Upper lobe of left lung (tissue), 6 donors: ENCODE results near the gene MPV17L2. TPM values are rescaled to one million over a fixed set of nuclear protein-coding genes. Genes with fewer than 3 reads are reported as not detected.
A peak's percentile ranks its signal among the peaks of the same experiment; 100 is the strongest.

Source experiments
- ATAC-seq, 2 donors: fragments of 200-7000 bp; cut with Tn5 transposase; one replicate each; pipeline ENCODE4 v1.9.1; 2022; ENCODE audit warnings: mild to moderate bottlenecking in 2 of 2, moderate library complexity in 2 of 2; ENCODE audit not compliant: low FRiP score in 2 of 2
- DNase-seq, 2 donors: peaks; one replicate each; pipeline ENCODE4 v3.0.0-alpha.2; 2019 to 2020
- H3K27ac ChIP-seq, 4 donors: fragments of 200-600 bp; sonication (generic); one replicate each; pipeline ENCODE4 v1.5.1; 2016 to 2019
- H3K27me3 ChIP-seq, 4 donors: fragments of 200-600 bp; sonication (generic); one replicate each; pipeline ENCODE4 v1.5.1; 2017 to 2019
- H3K36me3 ChIP-seq, 4 donors: fragments of 200-600 bp; sonication (generic); one replicate each; pipeline ENCODE4 v1.5.1; 2016 to 2019
- H3K4me1 ChIP-seq, 4 donors: fragments of 200-600 bp; sonication (generic); one replicate each; pipeline ENCODE4 v1.5.1; 2018 to 2019
- H3K4me3 ChIP-seq, 4 donors: fragments of 200-600 bp; sonication (generic); one replicate each; pipeline ENCODE4 v1.5.1; 2017 to 2019; ENCODE audit warnings: mild to moderate bottlenecking in 2 of 4, moderate library complexity in 1 of 4
- H3K9me3 ChIP-seq, 4 donors: fragments of 200-600 bp; sonication (generic); one replicate each; pipeline ENCODE4 v1.5.1; 2018 to 2019
- CTCF ChIP-seq, 6 experiments: fragments of 450-650 bp in 4 of 6; fragments of 200-600 bp in 2 of 6; sonication (generic) in 2 of 6; IDR thresholded peaks; one replicate each; pipeline ENCODE4 v1.5.1; 2016 to 2019; ENCODE audit warnings: antibody characterized with exemption in 6 of 6
- EP300 ChIP-seq, 4 donors: sonication (generic); formaldehyde crosslinking; IDR thresholded peaks; one replicate each; pipeline ENCODE4 v1.5.1; 2017; ENCODE audit warnings: antibody characterized with exemption in 4 of 4, control low read depth in 2 of 4
- POLR2A ChIP-seq, 4 donors: fragments of 450-650 bp; IDR thresholded peaks; one replicate each; pipeline ENCODE4 v1.5.1; 2016 to 2017; ENCODE audit warnings: antibody characterized with exemption in 4 of 4, mild to moderate bottlenecking in 2 of 4
- POLR2AphosphoS5 ChIP-seq, 2 donors: sonication (generic); formaldehyde crosslinking; IDR thresholded peaks; one replicate each; pipeline ENCODE4 v1.5.1; 2017; ENCODE audit warnings: antibody characterized with exemption in 2 of 2
- WGBS, 2 donors: methylation state at CpG; one replicate each; pipeline ENCODE4 v1.1.5; 2017 to 2018; 5-methylcytosine and 5-hydroxymethylcytosine counted together
- total RNA-seq, 6 donors: library from RNA; depleted of rRNA in 4 of 6; stranded (reverse); fragments of >200 nt in 4 of 6; gene quantifications; one replicate each; pipeline versions ENCODE4 v1.1.0 to v1.2.1, GENCODE V29; 2016 to 2021
- donor health status: DM: no; HTN: no; CAD: no; lungs with moderate emphysema.
- donor health status: DM: no; HTN: yes; CAD: no; lungs with severe emphysema.

MPV17L2 gene
- total RNA-seq, 6 donors from 2014 or later = 10.7 to 18.8 (median 13.3) TPM

- no peak overlapping the region for H3K4me3 ChIP-seq
- no peaks in the 10 kb centered on the region for H3K9me3 ChIP-seq
- TF ChIP-seq POLR2A (IDR thresholded peaks at IDR 0.05) (peak in 1 of 4 donors; percentile 49), EP300 (IDR thresholded peaks at IDR 0.05) (no peak), CTCF (IDR thresholded peaks at IDR 0.05) (no peak), POLR2AphosphoS5 (IDR thresholded peaks at IDR 0.05) (no peak)
- no peak for DNase-seq
- H3K27me3 ChIP-seq = no peaks in the 10 kb centered on the region
- peak overlapping the region; percentile 51 to 91 (median 76) for H3K27ac ChIP-seq
- peaks cover 0 to 36% (median 15%) of the 10 kb centered on the region in 4 donors for H3K36me3 ChIP-seq
- no peak for ATAC-seq
- peaks cover 8 to 43% (median 25%) of the 10 kb centered on the region in 4 donors for H3K4me1 ChIP-seq
- 87 to 90% methylated on average over 7 to 8 of the region's 8 CpGs for WGBS, 2 donors
Observed at GRCh38 chr19:18171605-18172327, 21.3 kb upstream of the MPV17L2 start.

DNA sequence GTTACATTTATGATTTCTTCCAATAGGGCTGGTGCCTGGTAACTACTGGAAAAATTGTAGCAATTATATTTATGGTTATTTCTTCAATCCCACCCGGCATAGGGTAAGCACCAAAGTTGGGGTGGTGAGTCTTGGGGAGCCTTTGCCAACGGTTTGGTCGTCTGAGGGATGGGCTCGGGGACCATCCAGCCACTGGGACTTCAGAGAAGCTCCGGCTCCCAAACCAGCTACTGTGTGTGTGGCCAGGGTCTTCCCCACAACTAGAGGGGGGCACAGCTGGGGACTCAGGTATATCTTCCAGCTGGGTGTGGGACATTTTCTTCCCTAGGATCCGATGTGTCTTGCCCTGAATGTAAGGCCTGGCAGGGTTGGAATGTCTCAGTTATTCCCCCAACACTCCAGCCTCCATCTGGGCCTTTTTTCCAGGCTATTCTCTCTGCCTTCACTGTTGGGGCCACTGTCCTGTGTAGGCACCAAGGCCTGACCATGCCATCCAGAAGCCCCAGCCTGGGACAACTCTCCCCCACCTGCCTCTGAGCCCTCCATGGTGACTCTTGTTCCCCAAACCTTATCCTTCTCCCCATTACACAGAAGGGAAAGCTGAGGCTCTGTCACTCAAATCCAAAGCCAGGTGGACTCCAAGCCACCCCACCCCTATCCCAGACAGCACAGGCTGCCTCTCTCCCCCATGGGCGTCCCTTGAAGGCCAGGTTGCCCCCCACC, 20.5 kb upstream of the MPV17L2 start:
- 88 to 90% methylated on average over 3 to 7 of the region's 7 CpGs for WGBS, 2 donors
- no peaks in the 10 kb centered on the region for H3K9me3 ChIP-seq
- H3K4me3 ChIP-seq = no peak overlapping the region
- peak overlapping the region; percentile 48 to 91 (median 76) for H3K27ac ChIP-seq
- peaks cover 8 to 43% (median 25%) of the 10 kb centered on the region in 4 donors for H3K4me1 ChIP-seq
- TF ChIP-seq CTCF (IDR thresholded peaks at IDR 0.05) = no peak
- no peak for TF ChIP-seq POLR2A (IDR thresholded peaks at IDR 0.05)
- TF ChIP-seq EP300 (IDR thresholded peaks at IDR 0.05) = no peak
- no peaks in the 10 kb centered on the region for H3K27me3 ChIP-seq
- DNase-seq (no peak), ATAC-seq (no peak)
- peaks cover 0 to 36% (median 11%) of the 10 kb centered on the region in 4 donors for H3K36me3 ChIP-seq

GRCh38 chr19:18173054-18173571, 19.9 kb upstream of the MPV17L2 start:
- ATAC-seq = peak; percentile 57 to 74
- H3K4me1 ChIP-seq = peaks cover 8 to 43% (median 24%) of the 10 kb centered on the region in 4 donors
- peak overlapping the region in 3 of 4 donors; percentile 56 to 71 (median 62) for H3K4me3 ChIP-seq
- 26 to 63% methylated on average over 11 to 12 of the region's 18 CpGs for WGBS, 2 donors
- peak overlapping the region; percentile 69 to 91 (median 82) for H3K27ac ChIP-seq
- no peaks in the 10 kb centered on the region for H3K27me3 ChIP-seq
- H3K9me3 ChIP-seq = no peaks in the 10 kb centered on the region
- TF ChIP-seq EP300 (IDR thresholded peaks at IDR 0.05) (peak in 2 of 4 donors; percentile 38 to 77), CTCF (IDR thresholded peaks at IDR 0.05) (no peak), POLR2AphosphoS5 (IDR thresholded peaks at IDR 0.05) (peak in 1 of 2 donors; percentile 40)
- peak; percentile 55 to 86 for DNase-seq
- peaks cover 0 to 36% (median 15%) of the 10 kb centered on the region in 4 donors for H3K36me3 ChIP-seq

DNA sequence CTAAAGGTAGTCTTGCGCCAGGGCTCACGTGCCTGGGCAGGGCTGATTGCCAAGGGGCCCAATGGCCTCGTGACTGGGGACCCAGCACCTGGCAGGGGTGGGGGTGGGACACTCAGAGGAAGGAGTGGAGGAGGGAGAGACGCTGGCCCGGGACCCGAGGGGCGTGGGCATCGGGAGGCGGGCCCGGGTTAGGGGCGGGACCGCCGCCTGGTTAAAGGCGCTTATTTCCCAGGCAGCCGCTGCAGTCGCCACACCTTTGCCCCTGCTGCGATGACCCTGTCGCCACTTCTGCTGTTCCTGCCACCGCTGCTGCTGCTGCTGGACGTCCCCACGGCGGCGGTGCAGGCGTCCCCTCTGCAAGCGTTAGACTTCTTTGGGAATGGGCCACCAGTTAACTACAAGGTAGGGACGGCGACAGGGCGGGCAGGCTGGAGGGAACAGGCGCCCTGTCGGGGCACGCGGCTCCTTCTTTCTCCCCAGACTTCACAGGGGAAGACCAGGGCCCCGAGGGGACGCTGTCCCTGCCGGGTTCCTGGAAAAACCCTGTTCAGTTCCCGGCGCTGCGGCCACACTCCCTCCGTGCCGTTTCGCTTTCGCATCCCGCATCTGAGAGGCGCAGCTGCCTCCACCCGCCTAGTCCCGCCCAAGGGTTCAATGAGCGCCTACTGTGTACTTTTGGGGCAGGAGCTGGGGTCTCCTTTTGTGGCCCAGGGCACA, 19.3 kb upstream of the MPV17L2 start, which contains the start of gene IFI30:
Gene IFI30 (plus strand): TSS at position 242 of the 717 bp plus-strand sequence. CDS start 29 bp downstream, at position 271.
- peak within 1 kb of the TSS; percentile 69 to 91 (median 82) for H3K27ac ChIP-seq
- no peaks in the 10 kb centered on the region for H3K9me3 ChIP-seq
- TF ChIP-seq POLR2AphosphoS5 (IDR thresholded peaks at IDR 0.05) (peak; percentile 80 to 95), CTCF (IDR thresholded peaks at IDR 0.05) (peak in 1 of 6 experiments; percentile 11), EP300 (IDR thresholded peaks at IDR 0.05) (peak in 1 of 4 donors; percentile 87), POLR2A (IDR thresholded peaks at IDR 0.05) (peak in 3 of 4 donors; percentile 77 to 96 (median 95))
- peaks cover 0 to 33% (median 16%) of the 10 kb centered on the region in 4 donors for H3K36me3 ChIP-seq
- DNase-seq (peak; percentile 94 to 96), ATAC-seq (peak; percentile 86 to 88)
- peaks cover 8 to 43% (median 21%) of the 10 kb centered on the region in 4 donors for H3K4me1 ChIP-seq
- 0 to 3% methylated on average over 5 to 38 of the region's 47 CpGs for WGBS, 2 donors
- H3K27me3 ChIP-seq = no peaks in the 10 kb centered on the region
- H3K4me3 ChIP-seq = peak within 1 kb of the TSS; percentile 31 to 71 (median 59)
